ENCODE results near the gene CDK5.

The CDK5 gene

GRCh38 chr7:151078233-151079040 is 20.7 kb upstream of the CDK5 start:
- Histone ChIP-seq H3K36me3 (ENCODE audit: control insufficient read depth in 1 of 2, insufficient read depth in 2 of 2, low read depth in 1 of 2, low read length in 2 of 2) (peaks cover 52 to 72% of the 10 kb centered on the region in 2 experiments), H3K14ac (ENCODE audit: low read length in 2 of 2) (peak overlapping the region in 1 of 2 experiments; percentile 58), H3K4me1 (ENCODE audit: control insufficient read depth, insufficient read depth, low read depth, low read length) (peaks cover 45% of the 10 kb centered on the region), H4K8ac (ENCODE audit: low read length) (peak overlapping the region; percentile 36), H3K23ac (ENCODE audit: low read length in 2 of 2) (peak overlapping the region in 1 of 2 experiments; percentile 15), H3K9me3 (ENCODE audit: control insufficient read depth, low read length) (no peaks in the 10 kb centered on the region), H2BK12ac (ENCODE audit: low read length in 2 of 2) (peak overlapping the region; percentile 18 to 88), H3K4me2 (ENCODE audit: low read length, poor library complexity, severe bottlenecking) (no peak overlapping the region), H2BK5ac (ENCODE audit: low read depth, low read length, poor library complexity, severe bottlenecking) (no peak overlapping the region), H4K91ac (ENCODE audit: low read length) (peak overlapping the region; percentile 56), H3K9ac (ENCODE audit: low read length) (peak overlapping the region; percentile 94), H3K18ac (ENCODE audit: low read depth in 1 of 2, low read length in 2 of 2) (peak overlapping the region; percentile 4 to 93), H2BK120ac (ENCODE audit: low read depth, low read length) (no peak overlapping the region), H2AFZ (ENCODE audit: low read depth, low read length) (no peak overlapping the region), H3K79me1 (replicated peaks; ENCODE audit: low read length, poor library complexity, severe bottlenecking) (peaks cover 31% of the 10 kb centered on the region), H3K4ac (ENCODE audit: low read depth in 1 of 2, low read length in 2 of 2) (peak overlapping the region in 1 of 2 experiments; percentile 77), H2AK5ac (ENCODE audit: low read length, severe bottlenecking) (no peak overlapping the region), H3K27ac (ENCODE audit: low read length, poor library complexity, severe bottlenecking) (no peak overlapping the region), H3K27me3 (ENCODE audit: control insufficient read depth in 1 of 2, insufficient read depth in 1 of 2, low read length in 2 of 2) (no peaks in the 10 kb centered on the region), H2BK15ac (ENCODE audit: low read depth, poor library complexity, severe bottlenecking) (no peak overlapping the region), H3K4me3 (ENCODE audit: insufficient read depth in 1 of 2, low read depth in 1 of 2, low read length in 2 of 2) (peak overlapping the region in 1 of 2 experiments; percentile 27)
- 47% methylated on average over 22 of the region's 22 CpGs for WGBS
- DNase-seq, result peak; percentile 89

DNA sequence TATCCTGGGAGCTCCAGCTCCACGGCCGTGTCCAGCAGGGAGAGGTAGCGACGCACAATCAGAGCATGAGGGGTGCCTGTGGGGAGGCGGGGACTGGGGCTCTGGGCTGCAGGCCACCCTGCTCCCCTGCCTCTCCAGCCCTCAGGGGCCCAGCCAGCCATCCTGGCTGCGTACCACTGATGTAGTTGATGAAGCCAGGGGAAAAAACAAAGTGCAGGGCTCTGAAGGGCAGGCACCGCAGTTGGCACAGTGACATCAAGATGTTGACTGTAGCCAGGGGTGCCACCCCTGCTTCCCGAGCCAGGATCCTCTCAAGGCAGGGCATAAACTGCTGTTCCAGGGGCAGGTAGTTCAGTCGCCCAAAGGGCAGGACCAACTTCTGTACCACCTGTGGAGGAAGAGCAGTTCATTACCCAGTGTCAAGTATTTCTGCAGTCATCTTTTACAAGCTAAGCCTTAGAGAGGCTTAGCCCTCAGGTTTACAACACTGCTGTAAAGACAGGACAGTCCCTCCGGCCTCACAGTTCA is 20.1 kb upstream of the CDK5 start:
- Histone ChIP-seq H3K18ac (ENCODE audit: low read depth in 1 of 2, low read length in 2 of 2) (peak overlapping the region in 1 of 2 experiments; percentile 70), H3K23ac (ENCODE audit: low read length in 2 of 2) (no peak overlapping the region), H3K4me2 (ENCODE audit: low read length, poor library complexity, severe bottlenecking) (no peak overlapping the region), H4K91ac (ENCODE audit: low read length) (peak overlapping the region; percentile 77), H3K4me3 (ENCODE audit: insufficient read depth in 1 of 2, low read depth in 1 of 2, low read length in 2 of 2) (no peak overlapping the region), H2BK12ac (ENCODE audit: low read length in 2 of 2) (peak overlapping the region; percentile 55 to 82), H3K9ac (ENCODE audit: low read length) (peak overlapping the region; percentile 94), H3K27ac (ENCODE audit: low read length, poor library complexity, severe bottlenecking) (no peak overlapping the region), H4K8ac (ENCODE audit: low read length) (peak overlapping the region; percentile 41), H2BK15ac (ENCODE audit: low read depth, poor library complexity, severe bottlenecking) (peak overlapping the region; percentile 17), H2AK5ac (ENCODE audit: low read length, severe bottlenecking) (no peak overlapping the region), H3K14ac (ENCODE audit: low read length in 2 of 2) (peak overlapping the region in 1 of 2 experiments; percentile 41), H3K4ac (ENCODE audit: low read depth in 1 of 2, low read length in 2 of 2) (peak overlapping the region; percentile 10 to 27), H2BK5ac (ENCODE audit: low read depth, low read length, poor library complexity, severe bottlenecking) (no peak overlapping the region), H3K4me1 (ENCODE audit: control insufficient read depth, insufficient read depth, low read depth, low read length) (peaks cover 45% of the 10 kb centered on the region), H2BK120ac (ENCODE audit: low read depth, low read length) (peak overlapping the region; percentile 22), H2AFZ (ENCODE audit: low read depth, low read length) (no peak overlapping the region), H3K27me3 (ENCODE audit: control insufficient read depth in 1 of 2, insufficient read depth in 1 of 2, low read length in 2 of 2) (no peaks in the 10 kb centered on the region), H3K79me1 (replicated peaks; ENCODE audit: low read length, poor library complexity, severe bottlenecking) (peaks cover 31% of the 10 kb centered on the region), H3K36me3 (ENCODE audit: control insufficient read depth in 1 of 2, insufficient read depth in 2 of 2, low read depth in 1 of 2, low read length in 2 of 2) (peaks cover 52 to 78% of the 10 kb centered on the region in 2 experiments), H3K9me3 (ENCODE audit: control insufficient read depth, low read length) (no peaks in the 10 kb centered on the region)
- WGBS, result 79% methylated on average over 10 of the region's 10 CpGs
- DNase-seq, result no peak

GRCh38 chr7:151076863-151077704 is 19.4 kb upstream of the CDK5 start:
- WGBS, result 82% methylated on average over 27 of the region's 33 CpGs
- Histone ChIP-seq H3K79me1 (replicated peaks; ENCODE audit: low read length, poor library complexity, severe bottlenecking) (peaks cover 29% of the 10 kb centered on the region), H2AFZ (ENCODE audit: low read depth, low read length) (no peak overlapping the region), H3K14ac (ENCODE audit: low read length in 2 of 2) (peak overlapping the region in 1 of 2 experiments; percentile 41), H4K91ac (ENCODE audit: low read length) (peak overlapping the region; percentile 77), H3K4ac (ENCODE audit: low read depth in 1 of 2, low read length in 2 of 2) (peak overlapping the region; percentile 10 to 27), H3K27me3 (ENCODE audit: control insufficient read depth in 1 of 2, insufficient read depth in 1 of 2, low read length in 2 of 2) (no peaks in the 10 kb centered on the region), H3K27ac (ENCODE audit: low read length, poor library complexity, severe bottlenecking) (no peak overlapping the region), H3K4me2 (ENCODE audit: low read length, poor library complexity, severe bottlenecking) (no peak overlapping the region), H3K4me3 (ENCODE audit: insufficient read depth in 1 of 2, low read depth in 1 of 2, low read length in 2 of 2) (no peak overlapping the region), H3K4me1 (ENCODE audit: control insufficient read depth, insufficient read depth, low read depth, low read length) (peaks cover 38% of the 10 kb centered on the region), H3K9ac (ENCODE audit: low read length) (no peak overlapping the region), H3K9me3 (ENCODE audit: control insufficient read depth, low read length) (no peaks in the 10 kb centered on the region), H2BK120ac (ENCODE audit: low read depth, low read length) (peak overlapping the region; percentile 69), H2BK15ac (ENCODE audit: low read depth, poor library complexity, severe bottlenecking) (peak overlapping the region; percentile 44), H2BK5ac (ENCODE audit: low read depth, low read length, poor library complexity, severe bottlenecking) (no peak overlapping the region), H3K18ac (ENCODE audit: low read depth in 1 of 2, low read length in 2 of 2) (peak overlapping the region; percentile 41 to 70), H2AK5ac (ENCODE audit: low read length, severe bottlenecking) (no peak overlapping the region), H3K23ac (ENCODE audit: low read length in 2 of 2) (no peak overlapping the region), H3K36me3 (ENCODE audit: control insufficient read depth in 1 of 2, insufficient read depth in 2 of 2, low read depth in 1 of 2, low read length in 2 of 2) (peaks cover 58 to 82% of the 10 kb centered on the region in 2 experiments), H4K8ac (ENCODE audit: low read length) (peak overlapping the region; percentile 66), H2BK12ac (ENCODE audit: low read length in 2 of 2) (peak overlapping the region; percentile 49 to 82)
- DNase-seq, result peak; percentile 28
